H54 (cell line): ENCODE results near the gene RRN3.
"Not testable (repeated sequence)": the region's sequence is repeated elsewhere in the genome, so short reads cannot be mapped to it uniquely, and the experiment has no call there.

Source experiments
- DNase-seq: peaks from one replicate; pipeline ENCODE4 v3.0.0; 2011; ENCODE audit warnings: low spot score, mixed read lengths; ENCODE audit not compliant: insufficient read length
- FAIRE-seq: peaks from 3 replicates; lab custom pipeline; 2011; peaks lifted over from hg19 to GRCh38; lab: Jason Lieb, UNC

RRN3 gene

GRCh38 chr16:15024858-15025199 lies 69.2 kb downstream of the RRN3 start:
- not testable (repeated sequence) for DNase-seq, FAIRE-seq

- not testable (repeated sequence) for DNase-seq, FAIRE-seq
Measured at GRCh38 chr16:15023381-15024077, 70.5 kb downstream of the RRN3 start.

- not testable (repeated sequence) for DNase-seq, FAIRE-seq
Measured at GRCh38 chr16:15022194-15022593, 71.9 kb downstream of the RRN3 start.

GRCh38 chr16:15021429-15021828 lies 72.6 kb downstream of the RRN3 start:
- DNase-seq = not testable (repeated sequence)

GRCh38 chr16:15016951-15017580 lies 77.0 kb downstream of the RRN3 start:
- not testable (repeated sequence) for DNase-seq, FAIRE-seq

More at GRCh38 chr16:15021429-15021828, 72.6 kb downstream of the RRN3 start:
- FAIRE-seq = not testable (repeated sequence)

- FAIRE-seq, DNase-seq: not testable (repeated sequence)
Measured at GRCh38 chr16:15016354-15016753, 77.7 kb downstream of the RRN3 start.

GRCh38 chr16:15015671-15016070 lies 78.4 kb downstream of the RRN3 start:
- DNase-seq, FAIRE-seq: not testable (repeated sequence)

- FAIRE-seq, DNase-seq: not testable (repeated sequence)
Measured at GRCh38 chr16:15012941-15013340, 81.1 kb downstream of the RRN3 start.
